GM12878 (cell line): ENCODE measurements around the gene MXRA8. TPM values are rescaled to one million over a fixed set of nuclear protein-coding genes. Genes with fewer than 3 reads are reported as not detected.
A peak's percentile ranks its signal among the peaks of the same experiment; 100 is the strongest.

Experiments used
- ATAC-seq: fragments of 200-7000 bp; cut with Tn5 transposase; 3 replicates; pipeline ENCODE4 v1.9.1; 2020; ENCODE audit warnings: mild to moderate bottlenecking, moderate library complexity
- BruUV-seq: library from RNA; stranded (reverse); fragments of 400-500 nt; replicated peaks from 2 replicates; lab custom pipeline; 2021; lab: Mats Ljungman, UMichigan
- CTCF ChIA-PET: fragments of 300-600 bp; sonication (Branson Sonifier 250); formaldehyde crosslinking; extraction: SDS; loops from one replicate; lab custom pipeline; 2021; ENCODE audit warnings: inconsistent platforms; lab: Yijun Ruan, JAX
- POLR2A ChIA-PET: fragments of 350-600 bp; formaldehyde crosslinking; extraction: SDS; loops from one replicate; lab custom pipeline; 2021; ENCODE audit warnings: inconsistent platforms; lab: Charles Lee
- RAD21 ChIA-PET: fragments of 300-600 bp; sonication (Branson Sonifier 250); formaldehyde crosslinking; loops from one replicate; lab custom pipeline; 2023; ENCODE audit warnings: antibody characterized with exemption; ENCODE audit not compliant: unreplicated experiment; lab: Charles Lee
- SMC1A ChIA-PET: fragments of 300-600 bp; sonication (Branson Sonifier 250); formaldehyde crosslinking; loops from one replicate; lab custom pipeline; 2023; ENCODE audit not compliant: unreplicated experiment, uncharacterized antibody; lab: Charles Lee
- DNase-seq: peaks from one replicate; pipeline ENCODE4 v3.0.0-alpha.2; 2011; ENCODE audit warnings: low read depth, low spot score
- FAIRE-seq: peaks from 3 replicates; lab custom pipeline; 2011; peaks lifted over from hg19 to GRCh38; lab: Jason Lieb, UNC
- H2AFZ ChIP-seq: 2 replicates; pipeline ENCODE4 v1.6.0; 2011; ENCODE audit warnings: low read depth, low read length, control low read depth; ENCODE audit not compliant: control insufficient read depth
- H3K27ac ChIP-seq: 2 replicates; pipeline ENCODE4 v1.5.1; 2011; ENCODE audit warnings: control low read depth; ENCODE audit not compliant: control insufficient read depth, insufficient read depth
- H3K27me3 ChIP-seq, 2 experiments: replicated peaks in 1 of 2; 2 replicates each; pipeline versions ENCODE4 v1.6.0 to v1.6.1; 2011; ENCODE audit warnings: low read length in 1 of 2; ENCODE audit not compliant: control insufficient read depth in 2 of 2, insufficient read depth in 2 of 2
- H3K36me3 ChIP-seq, 2 experiments: 2 replicates each; pipeline ENCODE4 v1.5.1; 2011; ENCODE audit warnings: low read length in 1 of 2; ENCODE audit not compliant: control insufficient read depth in 2 of 2, insufficient read depth in 2 of 2
- H3K4me1 ChIP-seq: 2 replicates; pipeline ENCODE4 v1.6.1; 2011; ENCODE audit warnings: mild to moderate bottlenecking, low read length, moderate library complexity, mixed read lengths; ENCODE audit not compliant: control insufficient read depth, insufficient read depth
- H3K4me2 ChIP-seq: 2 replicates; pipeline ENCODE4 v1.6.0; 2011; ENCODE audit warnings: control low read depth; ENCODE audit not compliant: control insufficient read depth, insufficient read depth
- H3K4me3 ChIP-seq: fragments of 200-600 bp; sonication (generic); 2 replicates; pipeline ENCODE4 v1.5.1; 2016
- H3K79me2 ChIP-seq: 2 replicates; pipeline ENCODE4 v1.6.0; 2011; ENCODE audit warnings: low read length; ENCODE audit not compliant: control insufficient read depth, insufficient read depth
- H3K9ac ChIP-seq: 2 replicates; pipeline ENCODE4 v1.8.0; 2011; ENCODE audit warnings: low read length, control low read depth, mixed read lengths; ENCODE audit not compliant: control insufficient read depth, insufficient read depth
- H3K9me3 ChIP-seq: replicated peaks from 3 replicates; pipeline ENCODE4 v1.5.1; 2011; ENCODE audit warnings: mild to moderate bottlenecking, low read length; ENCODE audit not compliant: control insufficient read depth, insufficient read depth
- H4K20me1 ChIP-seq: 2 replicates; pipeline ENCODE4 v1.6.0; 2011; ENCODE audit not compliant: control insufficient read depth, insufficient read depth
- BCL11A ChIP-seq: IDR thresholded peaks from 2 replicates; pipeline ENCODE4 v1.6.1; 2011; ENCODE audit warnings: low read depth, low read length
- FOXK2 ChIP-seq: fragments of 450-650 bp; IDR thresholded peaks from 2 replicates; pipeline ENCODE4 v1.6.1; 2017; ENCODE audit warnings: mild to moderate bottlenecking, moderate library complexity
- GABPA ChIP-seq: IDR thresholded peaks from 2 replicates; pipeline ENCODE4 v1.6.1; 2014; ENCODE audit warnings: antibody characterized with exemption, low read depth, mild to moderate bottlenecking, inconsistent platforms
- HDAC2 ChIP-seq: fragments of 200-600 bp; sonication (generic); IDR thresholded peaks from 2 replicates; pipeline ENCODE4 v1.6.1; 2017
- RAD21 ChIP-seq: IDR thresholded peaks from 2 replicates; pipeline ENCODE4 v1.6.1; 2011; ENCODE audit warnings: mild to moderate bottlenecking, low read depth, low read length, moderate library complexity; ENCODE audit not compliant: insufficient read depth
- RB1 ChIP-seq: fragments of 450-650 bp; formaldehyde crosslinking; IDR thresholded peaks from 2 replicates; pipeline ENCODE4 v1.6.1; 2017; ENCODE audit warnings: mild to moderate bottlenecking, borderline replicate concordance
- SIN3A ChIP-seq: IDR thresholded peaks from 2 replicates; pipeline ENCODE4 v1.6.1; 2012; ENCODE audit warnings: low read depth, low read length, improper control_type of control experiment
- SMC3 ChIP-seq: IDR thresholded peaks from 2 replicates; pipeline ENCODE4 v1.6.1; 2011; ENCODE audit warnings: low read length, improper control_type of control experiment, borderline replicate concordance
- TAF1 ChIP-seq: IDR thresholded peaks from 2 replicates; pipeline ENCODE4 v1.6.1; 2011; ENCODE audit warnings: mild to moderate bottlenecking, low read depth, low read length, borderline replicate concordance
- WGBS: methylation state at CpG from one replicate; pipeline ENCODE4 v1.1.6; 2016; ENCODE audit warnings: low lambda C conversion rate; ENCODE audit not compliant: insufficient replicate concordance, insufficient coverage; ENCODE audit errors: missing lambda C conversion rate; 5-methylcytosine and 5-hydroxymethylcytosine counted together
- in situ Hi-C: fragments of 300-500 bp; cut with MboI; formaldehyde crosslinking; loops from 9 replicates; pipeline ENCODE4 v1.14.3; 2018; ENCODE audit warnings: mixed read lengths
- intact Hi-C: fragments of 100-400 bp; cut with micrococcal nuclease; formaldehyde crosslinking; loops from one replicate; pipeline ENCODE4 v1.14.2; 2022; ENCODE audit not compliant: unreplicated experiment
- polyA plus RNA-seq, 11 experiments: library from polyadenylated mRNA; depleted of rRNA in 4 of 11; unstranded in 6 of 11; stranded (reverse) in 5 of 11; fragments of >200 nt; fragmentation: Nextera tagmentation in 4 of 11; fragmentation: Illumina TruSeq in 1 of 11; extraction: Ambion mirVana in 4 of 11; extraction: Trizol in 1 of 11; gene quantifications; 1 replicate in 1 of 11; 2 replicates in 10 of 11; pipeline versions ENCODE4 v1.2.1 to v1.2.3, GENCODE V29; 2011 to 2016; ENCODE audit warnings: inconsistent platforms in 2 of 11, missing spikeins in 2 of 11, low read depth in 1 of 11
- total RNA-seq, 4 experiments: library from RNA; depleted of rRNA in 3 of 4; stranded (reverse); fragments of >200 nt in 3 of 4; fragmentation: Illumina TruSeq in 1 of 4; extraction: Trizol in 1 of 4; gene quantifications; 2 replicates each; pipeline versions ENCODE4 v1.2.1 to v1.2.3, GENCODE V29; 2013 to 2021
- TF ChIP-seq, protein P1 (sequence below), 3 experiments: IDR thresholded peaks in 2 of 3; conservative IDR thresholded peaks in 1 of 3; 2 replicates each; pipeline ENCODE4 v1.5.1; 2011; ENCODE audit warnings: low read depth in 3 of 3, low read length in 3 of 3, mild to moderate bottlenecking in 3 of 3, control low read depth in 2 of 3, moderate library complexity in 2 of 3, inconsistent platforms in 1 of 3, mixed read lengths in 1 of 3; ENCODE audit not compliant: control insufficient read depth in 2 of 3, insufficient read depth in 1 of 3; ENCODE audit errors: extremely low read depth in 1 of 3

Gene MXRA8
- total and polyA plus RNA-seq, 10 of the 15 experiments (the other 5 are each of a cell fraction or from before 2014, with no cell fraction given), result 0.11 to 0.54 (median 0.21) TPM; not detected in 6

GRCh38 chr1:1306070-1306660 lies 52.2 kb downstream of the MXRA8 start:
- no peaks in the 10 kb centered on the region for H3K27me3 ChIP-seq
- peak; percentile 40 for ATAC-seq

More at GRCh38 chr1:1306070-1306660, 52.2 kb downstream of the MXRA8 start:
- H3K9ac ChIP-seq, result peak overlapping the region; percentile 73
- no peak for FAIRE-seq
- H3K4me1 ChIP-seq, result peaks cover 27% of the 10 kb centered on the region
- H3K36me3 ChIP-seq, result peaks cover 0 to under 1% of the 10 kb centered on the region in 2 experiments; a peak in 1 of 4 replicates
- peak overlapping the region; percentile 84 for H3K4me3 ChIP-seq
- H3K27ac ChIP-seq, result peak overlapping the region; percentile 82
- no peaks in the 10 kb centered on the region for H3K9me3 ChIP-seq
- in situ Hi-C loops (no loop called here), intact Hi-C loops (loop anchor here (5.0 kb wide), 1 partner anchor 189 kb away; the partner anchor contains the start of gene C1orf159)
- no peaks in the 10 kb centered on the region for H4K20me1 ChIP-seq
- ChIA-PET POLR2A (interaction anchor here (0.9 kb wide), 1 partner anchor 322 kb away, joined by 3 read pairs; no protein-coding TSS in a partner anchor), RAD21 (interaction anchor here (0.9 kb wide), 1 partner anchor 199 kb away, joined by 3 read pairs; no protein-coding TSS in a partner anchor), SMC1A (interaction anchor here (1.2 kb wide), 1 partner anchor 14 kb away, joined by 3 read pairs; no protein-coding TSS in a partner anchor), CTCF (interaction anchor here (1.0 to 1.1 kb wide), 2 partner anchors 199 kb away, joined by 3 read pairs; no protein-coding TSS in a partner anchor)
- no TSS peak for BruUV-seq
- H3K4me2 ChIP-seq, result peak overlapping the region; percentile 99
- H2AFZ ChIP-seq, result peak overlapping the region; percentile 83
- H3K79me2 ChIP-seq, result peaks cover 26% of the 10 kb centered on the region
- TF ChIP-seq TAF1, result no peak
- TF ChIP-seq SMC3, result peak; percentile 15; the same call in 1 of the 2 replicates
- TF ChIP-seq, protein P1, sequence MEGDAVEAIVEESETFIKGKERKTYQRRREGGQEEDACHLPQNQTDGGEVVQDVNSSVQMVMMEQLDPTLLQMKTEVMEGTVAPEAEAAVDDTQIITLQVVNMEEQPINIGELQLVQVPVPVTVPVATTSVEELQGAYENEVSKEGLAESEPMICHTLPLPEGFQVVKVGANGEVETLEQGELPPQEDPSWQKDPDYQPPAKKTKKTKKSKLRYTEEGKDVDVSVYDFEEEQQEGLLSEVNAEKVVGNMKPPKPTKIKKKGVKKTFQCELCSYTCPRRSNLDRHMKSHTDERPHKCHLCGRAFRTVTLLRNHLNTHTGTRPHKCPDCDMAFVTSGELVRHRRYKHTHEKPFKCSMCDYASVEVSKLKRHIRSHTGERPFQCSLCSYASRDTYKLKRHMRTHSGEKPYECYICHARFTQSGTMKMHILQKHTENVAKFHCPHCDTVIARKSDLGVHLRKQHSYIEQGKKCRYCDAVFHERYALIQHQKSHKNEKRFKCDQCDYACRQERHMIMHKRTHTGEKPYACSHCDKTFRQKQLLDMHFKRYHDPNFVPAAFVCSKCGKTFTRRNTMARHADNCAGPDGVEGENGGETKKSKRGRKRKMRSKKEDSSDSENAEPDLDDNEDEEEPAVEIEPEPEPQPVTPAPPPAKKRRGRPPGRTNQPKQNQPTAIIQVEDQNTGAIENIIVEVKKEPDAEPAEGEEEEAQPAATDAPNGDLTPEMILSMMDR (IDR thresholded peaks at IDR 0.05 in 2 of 3, conservative IDR thresholded peaks at IDR 0.05 in 1 of 3; ENCODE audit: control insufficient read depth in 2 of 3, extremely low read depth in 1 of 3, insufficient read depth in 1 of 3, low read depth in 3 of 3, low read length in 3 of 3), result peak; percentile 34 to 48 (median 37); a peak in 5 of 6 replicates
- no peak for TF ChIP-seq FOXK2
- TF ChIP-seq GABPA, result no peak
- TF ChIP-seq RAD21, result peak; percentile 19; the same call in 1 of the 2 replicates
- 0 out of 2 replicates have a peak, but pooled peaks have one; percentile 42 for TF ChIP-seq SIN3A
- TF ChIP-seq BCL11A, result no peak
- TF ChIP-seq RB1, result no peak
- no peak for TF ChIP-seq HDAC2
- TF ChIP-seq, all 136 proteins: peak for 4
- 28% methylated on average over 10 of the region's 11 CpGs for WGBS
- no peak for DNase-seq
